Mesenchymal stem cell (in vitro differentiated cells and primary cell): ENCODE results near the gene CD1B. TPM values are rescaled to one million over a fixed set of nuclear protein-coding genes. Genes with fewer than 3 reads are reported as not detected.
"Not testable (repeated sequence)": the region's sequence is repeated elsewhere in the genome, so short reads cannot be mapped to it uniquely, and the experiment has no call there.

Experiments used
- DNase-seq: peaks from one replicate; pipeline ENCODE4 v3.0.0-alpha.2; 2013
- H2AFZ ChIP-seq: one replicate; pipeline ENCODE4 v1.6.1; 2013; ENCODE audit warnings: low read depth, mild to moderate bottlenecking, control low read depth, inconsistent platforms, low read length, moderate library complexity
- H2AK5ac ChIP-seq: 2 replicates; pipeline ENCODE4 v1.6.1; 2013; ENCODE audit warnings: low read length, moderate library complexity, mild to moderate bottlenecking, inconsistent platforms; ENCODE audit not compliant: severe bottlenecking
- H2BK120ac ChIP-seq: one replicate; pipeline ENCODE4 v1.6.1; 2013; ENCODE audit warnings: low read depth, mild to moderate bottlenecking, inconsistent platforms, low read length, moderate library complexity
- H2BK12ac ChIP-seq, 2 experiments: one replicate each; pipeline ENCODE4 v1.6.1; 2013; ENCODE audit warnings: inconsistent platforms in 2 of 2, low read length in 2 of 2, mild to moderate bottlenecking in 2 of 2, moderate library complexity in 2 of 2, control low read depth in 1 of 2
- H2BK15ac ChIP-seq: one replicate; pipeline ENCODE4 v1.6.1; 2013; ENCODE audit warnings: mild to moderate bottlenecking, low read depth, inconsistent platforms; ENCODE audit not compliant: poor library complexity, severe bottlenecking
- H2BK5ac ChIP-seq: 2 replicates; pipeline ENCODE4 v1.6.1; 2013; ENCODE audit warnings: low read depth, mild to moderate bottlenecking, low read length, control low read depth, inconsistent platforms; ENCODE audit not compliant: poor library complexity, severe bottlenecking
- H3K14ac ChIP-seq, 2 experiments: one replicate each; pipeline ENCODE4 v1.6.1; 2013; ENCODE audit warnings: inconsistent platforms in 2 of 2, low read length in 2 of 2, control low read depth in 1 of 2, mild to moderate bottlenecking in 1 of 2, moderate library complexity in 1 of 2
- H3K18ac ChIP-seq, 2 experiments: one replicate each; pipeline ENCODE4 v1.6.1; 2013; ENCODE audit warnings: inconsistent platforms in 2 of 2, low read length in 2 of 2, control low read depth in 1 of 2, low read depth in 1 of 2, mild to moderate bottlenecking in 1 of 2
- H3K23ac ChIP-seq, 2 experiments: one replicate each; pipeline ENCODE4 v1.6.1; 2013; ENCODE audit warnings: inconsistent platforms in 2 of 2, low read length in 2 of 2, mild to moderate bottlenecking in 2 of 2, moderate library complexity in 2 of 2, control low read depth in 1 of 2
- H3K27ac ChIP-seq: 2 replicates; pipeline ENCODE4 v1.5.1; 2013; ENCODE audit warnings: mild to moderate bottlenecking, moderate library complexity, low read length, control low read depth, inconsistent platforms; ENCODE audit not compliant: poor library complexity, severe bottlenecking
- H3K27me3 ChIP-seq, 2 experiments: 2 replicates each; pipeline versions ENCODE4 v1.6.1 to v1.7.0; 2013; ENCODE audit warnings: low read length in 2 of 2, mild to moderate bottlenecking in 2 of 2, moderate library complexity in 2 of 2, control low read depth in 1 of 2, inconsistent platforms in 1 of 2; ENCODE audit not compliant: control insufficient read depth in 1 of 2, insufficient read depth in 1 of 2
- H3K36me3 ChIP-seq, 2 experiments: 2 replicates each; pipeline versions ENCODE4 v1.6.1 to v1.7.0; 2013; ENCODE audit warnings: low read length in 2 of 2, control low read depth in 1 of 2, inconsistent platforms in 1 of 2, low read depth in 1 of 2, mild to moderate bottlenecking in 1 of 2; ENCODE audit not compliant: insufficient read depth in 2 of 2, control insufficient read depth in 1 of 2
- H3K4ac ChIP-seq, 2 experiments: one replicate each; pipeline ENCODE4 v1.6.1; 2013; ENCODE audit warnings: inconsistent platforms in 2 of 2, low read length in 2 of 2, mild to moderate bottlenecking in 2 of 2, moderate library complexity in 2 of 2, control low read depth in 1 of 2, low read depth in 1 of 2
- H3K4me1 ChIP-seq: 2 replicates; pipeline ENCODE4 v1.6.1; 2013; ENCODE audit warnings: low read depth, low read length, control low read depth; ENCODE audit not compliant: control insufficient read depth, insufficient read depth
- H3K4me2 ChIP-seq: 2 replicates; pipeline ENCODE4 v1.6.1; 2013; ENCODE audit warnings: low read length, mild to moderate bottlenecking, inconsistent platforms; ENCODE audit not compliant: poor library complexity, severe bottlenecking
- H3K4me3 ChIP-seq, 2 experiments: 2 replicates each; pipeline versions ENCODE4 v1.5.1 to v1.7.0; 2013; ENCODE audit warnings: low read length in 2 of 2, mild to moderate bottlenecking in 2 of 2, control low read depth in 1 of 2, low read depth in 1 of 2; ENCODE audit not compliant: insufficient read depth in 1 of 2
- H3K79me1 ChIP-seq: replicated peaks from 2 replicates; pipeline ENCODE4 v1.6.1; 2013; ENCODE audit warnings: mild to moderate bottlenecking, control low read depth, low read length, inconsistent platforms; ENCODE audit not compliant: poor library complexity, severe bottlenecking
- H3K9ac ChIP-seq: 2 replicates; pipeline ENCODE4 v1.7.0; 2013; ENCODE audit warnings: mild to moderate bottlenecking, low read length, moderate library complexity
- H3K9me3 ChIP-seq: 2 replicates; pipeline ENCODE4 v1.7.0; 2013; ENCODE audit warnings: mild to moderate bottlenecking, low read length; ENCODE audit not compliant: control insufficient read depth
- H4K8ac ChIP-seq: one replicate; pipeline ENCODE4 v1.6.1; 2013; ENCODE audit warnings: inconsistent platforms, mild to moderate bottlenecking, low read length, moderate library complexity
- H4K91ac ChIP-seq: one replicate; pipeline ENCODE4 v1.6.1; 2013; ENCODE audit warnings: mild to moderate bottlenecking, low read length, inconsistent platforms
- WGBS: methylation state at CpG from one replicate; pipeline ENCODE4 v1.1.7; 2013; ENCODE audit warnings: mixed read lengths; 5-methylcytosine and 5-hydroxymethylcytosine counted together
- polyA plus RNA-seq, 2 experiments: library from polyadenylated mRNA; stranded (reverse); fragments of 200-250 nt; gene quantifications; one replicate each; pipeline ENCODE4 v1.2.3, GENCODE V29; 2013

Gene CD1B
- not detected for polyA plus RNA-seq (2013, experiment 1 of 2)
- not detected for polyA plus RNA-seq (2013, experiment 2 of 2)

DNA sequence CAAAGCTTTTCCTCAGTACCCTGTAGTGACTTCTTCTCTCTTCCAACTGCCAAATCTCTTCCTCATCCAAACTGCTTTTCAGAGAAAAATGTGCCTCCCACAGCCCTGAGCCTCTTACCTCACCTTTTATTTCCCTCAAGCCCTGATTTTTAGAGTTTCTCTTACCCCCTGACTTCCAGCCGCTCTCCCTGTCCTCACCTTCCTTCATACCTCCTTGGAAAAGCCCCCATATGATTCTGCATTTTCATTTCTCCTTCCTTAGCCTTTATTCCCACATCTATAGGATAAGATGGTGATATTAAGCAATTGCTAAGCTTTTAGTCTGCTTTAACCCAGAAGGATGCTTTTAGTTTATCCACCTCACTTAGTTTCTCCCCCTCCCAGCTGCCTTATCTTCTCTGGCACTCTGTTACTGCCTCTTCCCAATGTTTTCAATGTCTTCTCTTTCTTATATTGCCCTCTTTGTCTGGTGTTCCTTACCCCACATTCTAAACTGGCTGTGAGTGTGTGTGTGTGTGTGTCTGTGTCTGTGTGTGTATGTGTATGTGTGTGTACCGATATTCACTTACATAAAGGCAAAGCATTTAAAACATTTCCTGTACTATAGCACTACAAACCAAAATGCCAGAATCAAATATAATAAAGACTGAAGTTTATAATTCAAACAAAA, at the start of gene CD1B:
TSS of gene CD1B (minus strand) at position 51 of the 670 bp plus-strand sequence. CDS start 108 bp downstream, outside the sequence.
- H3K4ac ChIP-seq, result no peak within 1 kb of the TSS
- no peaks in the 10 kb centered on the region for H3K36me3 ChIP-seq
- H2BK5ac ChIP-seq, result no peak within 1 kb of the TSS
- no peaks in the 10 kb centered on the region for H3K79me1 ChIP-seq
- WGBS, result 46% methylated on average over 1 of the region's 2 CpGs
- no peak within 1 kb of the TSS for H2AFZ ChIP-seq
- H2BK15ac ChIP-seq, result no peak within 1 kb of the TSS
- no peak within 1 kb of the TSS for H3K23ac ChIP-seq
- H2AK5ac ChIP-seq, result no peak within 1 kb of the TSS
- no peaks in the 10 kb centered on the region for H3K9me3 ChIP-seq
- H2BK12ac ChIP-seq, result no peak within 1 kb of the TSS
- H3K18ac ChIP-seq, result no peak within 1 kb of the TSS
- no peak within 1 kb of the TSS for H4K8ac ChIP-seq
- DNase-seq, result no peak
- no peak within 1 kb of the TSS for H3K27ac ChIP-seq
- no peaks in the 10 kb centered on the region for H3K27me3 ChIP-seq
- H3K14ac ChIP-seq, result no peak within 1 kb of the TSS
- H3K4me3 ChIP-seq, result no peak within 1 kb of the TSS
- H2BK120ac ChIP-seq, result no peak within 1 kb of the TSS
- H3K9ac ChIP-seq, result no peak within 1 kb of the TSS
- no peak within 1 kb of the TSS for H4K91ac ChIP-seq
- H3K4me1 ChIP-seq, result no peaks in the 10 kb centered on the region
- no peak within 1 kb of the TSS for H3K4me2 ChIP-seq

DNA sequence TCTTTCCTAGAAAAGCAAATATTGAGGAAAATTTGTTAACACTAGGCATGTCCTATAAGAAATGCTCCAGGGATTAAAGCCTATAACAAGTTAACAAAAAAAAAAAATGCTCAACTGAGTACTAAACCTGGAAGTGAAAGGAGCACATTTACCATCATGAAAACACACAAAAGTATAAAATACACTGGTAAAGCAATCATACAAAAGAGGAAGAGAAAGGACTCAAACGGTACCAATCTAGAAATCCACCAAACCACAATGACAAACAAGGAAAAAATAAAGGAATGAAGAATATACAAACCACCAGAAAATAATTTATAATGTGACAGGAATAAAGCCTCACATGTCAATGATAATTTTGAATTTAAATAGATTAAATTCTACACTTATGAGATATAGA, 43.5 kb upstream of the CD1B start:
- no peak overlapping the region for H2BK120ac ChIP-seq
- H3K27me3 ChIP-seq, result no peaks in the 10 kb centered on the region
- H3K14ac ChIP-seq, result no peak overlapping the region
- H4K91ac ChIP-seq, result no peak overlapping the region
- H3K4ac ChIP-seq, result no peak overlapping the region
- no peak for DNase-seq
- H3K9ac ChIP-seq, result no peak overlapping the region
- no peak overlapping the region for H2AFZ ChIP-seq
- no peak overlapping the region for H2BK15ac ChIP-seq
- no peak overlapping the region for H2BK12ac ChIP-seq
- no peaks in the 10 kb centered on the region for H3K79me1 ChIP-seq
- no peak overlapping the region for H4K8ac ChIP-seq
- no peak overlapping the region for H3K4me2 ChIP-seq
- H3K36me3 ChIP-seq, result no peaks in the 10 kb centered on the region
- H2BK5ac ChIP-seq, result no peak overlapping the region
- H3K4me1 ChIP-seq, result no peaks in the 10 kb centered on the region
- peaks cover 4% of the 10 kb centered on the region for H3K9me3 ChIP-seq
- no peak overlapping the region for H3K4me3 ChIP-seq
- no CpG with 5 or more reads among the region's 1 CpG for WGBS
- H3K23ac ChIP-seq, result no peak overlapping the region
- no peak overlapping the region for H2AK5ac ChIP-seq
- H3K18ac ChIP-seq, result no peak overlapping the region
- H3K27ac ChIP-seq, result no peak overlapping the region

DNA sequence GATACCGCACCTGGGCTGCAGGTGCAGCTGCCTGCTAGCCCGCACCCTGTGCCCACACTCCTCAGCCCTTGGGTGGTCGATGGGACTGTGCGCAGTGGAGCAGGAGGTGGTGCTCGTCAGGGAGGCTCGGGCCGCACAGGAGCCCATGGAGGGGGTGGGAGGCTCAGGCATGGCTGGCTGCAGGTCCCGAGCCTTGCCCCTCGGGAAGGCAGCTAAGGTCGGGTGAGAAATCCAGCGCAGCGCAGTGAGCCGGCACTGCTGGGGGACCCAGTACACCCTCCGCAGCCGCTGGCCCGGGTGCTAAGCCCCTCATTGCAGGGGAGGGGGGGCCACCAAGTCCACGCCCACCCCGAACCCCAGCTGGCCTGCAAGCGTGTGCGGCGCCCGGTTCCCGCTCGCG, 42.8 kb upstream of the CD1B start:
- not testable (repeated sequence) for H2BK12ac ChIP-seq, H3K79me1 ChIP-seq, H2BK5ac ChIP-seq, H3K9me3 ChIP-seq, DNase-seq, H3K4me1 ChIP-seq, H3K4ac ChIP-seq, H3K4me2 ChIP-seq, H2AFZ ChIP-seq, H4K91ac ChIP-seq, H2BK15ac ChIP-seq, H3K23ac ChIP-seq, H4K8ac ChIP-seq, H3K36me3 ChIP-seq, H3K4me3 ChIP-seq, H3K27me3 ChIP-seq, H3K14ac ChIP-seq, H3K18ac ChIP-seq, H2BK120ac ChIP-seq, H3K27ac ChIP-seq, H2AK5ac ChIP-seq, H3K9ac ChIP-seq
- WGBS, result 87% methylated on average over 22 of the region's 25 CpGs

DNA sequence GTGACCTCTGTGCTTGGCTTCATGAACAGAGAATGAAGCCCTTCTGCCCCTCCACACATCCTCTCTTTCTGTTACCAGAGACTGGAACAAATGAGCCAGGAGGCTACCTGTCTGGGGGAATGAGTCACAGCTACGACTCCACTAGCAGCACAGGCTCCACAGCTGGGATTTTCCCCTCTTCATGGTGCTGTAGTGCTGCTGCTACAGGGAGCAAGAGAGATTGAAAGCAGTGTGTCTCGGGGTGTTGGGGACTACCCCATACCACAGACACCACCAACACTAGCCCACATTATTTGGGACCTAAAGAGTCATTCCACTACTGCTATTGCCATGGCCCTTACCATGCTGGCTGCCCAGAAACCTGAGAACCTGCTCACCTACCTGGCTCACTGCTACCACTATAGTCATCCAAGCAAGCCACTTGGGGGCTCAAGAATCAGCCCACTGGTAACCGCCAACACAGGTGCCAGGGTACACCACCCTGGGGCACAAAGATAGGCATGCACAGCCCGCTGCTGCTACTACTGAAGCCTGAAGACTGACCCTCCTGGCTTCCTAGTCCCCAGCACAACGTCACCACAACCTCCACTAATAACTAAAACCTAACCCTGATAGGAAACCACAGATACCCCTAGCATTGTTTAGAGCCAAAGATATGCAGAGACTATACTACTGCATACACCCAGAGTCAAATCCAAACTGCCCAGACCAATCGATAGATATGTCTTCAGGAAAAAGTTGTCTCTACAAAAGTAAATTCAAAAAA, 40.0 kb upstream of the CD1B start:
- H3K4me3 ChIP-seq, result no peak overlapping the region
- no peaks in the 10 kb centered on the region for H3K27me3 ChIP-seq
- no peak overlapping the region for H3K23ac ChIP-seq
- no peaks in the 10 kb centered on the region for H3K79me1 ChIP-seq
- H3K4me1 ChIP-seq, result no peaks in the 10 kb centered on the region
- H2BK15ac ChIP-seq, result no peak overlapping the region
- no peak overlapping the region for H3K4me2 ChIP-seq
- no peak overlapping the region for H3K9ac ChIP-seq
- DNase-seq, result no peak
- WGBS, result 39% methylated on average over 5 of the region's 6 CpGs
- H4K8ac ChIP-seq, result no peak overlapping the region
- H2BK5ac ChIP-seq, result no peak overlapping the region
- no peak overlapping the region for H2AK5ac ChIP-seq
- H4K91ac ChIP-seq, result no peak overlapping the region
- no peak overlapping the region for H2BK120ac ChIP-seq
- H3K36me3 ChIP-seq, result no peaks in the 10 kb centered on the region
- no peak overlapping the region for H2BK12ac ChIP-seq
- peaks cover 4% of the 10 kb centered on the region for H3K9me3 ChIP-seq
- no peak overlapping the region for H3K18ac ChIP-seq
- no peak overlapping the region for H2AFZ ChIP-seq
- H3K4ac ChIP-seq, result no peak overlapping the region
- H3K14ac ChIP-seq, result no peak overlapping the region
- no peak overlapping the region for H3K27ac ChIP-seq
